ENCODE measurements around the gene MIEN1. TPM values are rescaled to one million over a fixed set of nuclear protein-coding genes. Genes with fewer than 3 reads are reported as not detected.

Gene MIEN1
- total and polyA plus RNA-seq, 2 of the 13 experiments (the other 11 are each of a cell fraction or from before 2014, with no cell fraction given), result 40.6 to 56.6 TPM

GRCh38 chr17:39740357-39741111 is 10.2 kb upstream of the MIEN1 start (continued):
- TF ChIP-seq ZNF687 (CRISPR knock-in tag; IDR thresholded peaks at IDR 0.05), result peak; percentile 87
- TF ChIP-seq, protein P1, sequence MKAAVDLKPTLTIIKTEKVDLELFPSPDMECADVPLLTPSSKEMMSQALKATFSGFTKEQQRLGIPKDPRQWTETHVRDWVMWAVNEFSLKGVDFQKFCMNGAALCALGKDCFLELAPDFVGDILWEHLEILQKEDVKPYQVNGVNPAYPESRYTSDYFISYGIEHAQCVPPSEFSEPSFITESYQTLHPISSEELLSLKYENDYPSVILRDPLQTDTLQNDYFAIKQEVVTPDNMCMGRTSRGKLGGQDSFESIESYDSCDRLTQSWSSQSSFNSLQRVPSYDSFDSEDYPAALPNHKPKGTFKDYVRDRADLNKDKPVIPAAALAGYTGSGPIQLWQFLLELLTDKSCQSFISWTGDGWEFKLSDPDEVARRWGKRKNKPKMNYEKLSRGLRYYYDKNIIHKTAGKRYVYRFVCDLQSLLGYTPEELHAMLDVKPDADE (CRISPR knock-in tag; IDR thresholded peaks at IDR 0.05), result peak; percentile 47; the same call in 1 of the 2 replicates
- no peak for TF ChIP-seq XRCC5 (optimal IDR thresholded peaks at IDR 0.05; ENCODE audit: low read length)
- TF ChIP-seq ARID2 (CRISPR knock-in tag; IDR thresholded peaks at IDR 0.05; ENCODE audit: borderline replicate concordance), result no peak
- no peak; the same call in 1 of the 2 replicates for TF ChIP-seq ZNF543 (CRISPR knock-in tag; IDR thresholded peaks at IDR 0.05)
- TF ChIP-seq ZMAT3 (CRISPR knock-in tag; conservative IDR thresholded peaks at IDR 0.05), result peak; percentile 28; the same call in 1 of the 2 replicates
- peak; percentile 77 for TF ChIP-seq ZEB1 (IDR thresholded peaks at IDR 0.05; ENCODE audit: insufficient replicate concordance, low read depth)
- TF ChIP-seq HOXA5 (CRISPR knock-in tag; IDR thresholded peaks at IDR 0.05), result 0 out of 2 replicates have a peak, but pooled peaks have one; percentile 10
- no peak for TF ChIP-seq ZNF33B (CRISPR knock-in tag; IDR thresholded peaks at IDR 0.05)
- TF ChIP-seq FOXA1 (IDR thresholded peaks at IDR 0.05), result no peak
- TF ChIP-seq FOXA1 (CRISPR knock-in tag; IDR thresholded peaks at IDR 0.05), result no peak
- 0 out of 2 replicates have a peak, but pooled peaks have one; percentile 52 for TF ChIP-seq ZNF607 (CRISPR knock-in tag; IDR thresholded peaks at IDR 0.05; ENCODE audit: borderline replicate concordance)
- TF ChIP-seq LCORL (IDR thresholded peaks at IDR 0.05), result no peak
- TF ChIP-seq LCORL (CRISPR knock-in tag; IDR thresholded peaks at IDR 0.05), result peak; percentile 98
- TF ChIP-seq NR2F2 (IDR thresholded peaks at IDR 0.05; ENCODE audit: borderline replicate concordance, low read depth), result no peak
- no peak for TF ChIP-seq ZNF513 (CRISPR knock-in tag; conservative IDR thresholded peaks at IDR 0.05)
- TF ChIP-seq MTF2 (CRISPR knock-in tag; IDR thresholded peaks at IDR 0.05; ENCODE audit: borderline replicate concordance), result no peak
- peak; percentile 48; the same call in 1 of the 2 replicates for TF ChIP-seq ZNF563 (CRISPR knock-in tag; IDR thresholded peaks at IDR 0.05)
- TF ChIP-seq ZNF335 (CRISPR knock-in tag; IDR thresholded peaks at IDR 0.05), result peak; percentile 83
- TF ChIP-seq NFATC3 (CRISPR knock-in tag; IDR thresholded peaks at IDR 0.05), result no peak
- TF ChIP-seq ZNF501 (CRISPR knock-in tag; IDR thresholded peaks at IDR 0.05), result no peak
- TF ChIP-seq NKX3-1 (CRISPR knock-in tag; IDR thresholded peaks at IDR 0.05), result no peak
- no peak for TF ChIP-seq ZNF75D (CRISPR knock-in tag; IDR thresholded peaks at IDR 0.05; ENCODE audit: borderline replicate concordance)
- no peak; the same call in 1 of the 2 replicates for TF ChIP-seq ZNF333 (CRISPR knock-in tag; IDR thresholded peaks at IDR 0.05; ENCODE audit: borderline replicate concordance)
- TF ChIP-seq NFYC (CRISPR knock-in tag; IDR thresholded peaks at IDR 0.05), result no peak
- TF ChIP-seq MTA1 (CRISPR knock-in tag; IDR thresholded peaks at IDR 0.05; ENCODE audit: borderline replicate concordance), result no peak

Data from HepG2 (cell line).